DMS79 (cell line): ENCODE results near the gene ZNF446.
A peak's percentile ranks its signal among the peaks of the same experiment; 100 is the strongest.
"Not testable (repeated sequence)": the region's sequence is repeated elsewhere in the genome, so short reads cannot be mapped to it uniquely, and the experiment has no call there.

ENCODE experiments used
- DNase-seq: peaks from one replicate; lab custom pipeline; 2025; lab: John Stamatoyannopoulos, UW

Gene ZNF446

GRCh38 chr19:58475714-58476497, at the start of gene ZNF446:
Gene ZNF446 (plus strand): TSS chr19:58476352. CDS start chr19:58477219, 867 bp downstream.
- DNase-seq: peak; percentile 92

GRCh38 chr19:58428617-58429016, 47.5 kb upstream of the ZNF446 start:
- DNase-seq: no peak

GRCh38 chr19:58429745-58430144, 46.4 kb upstream of the ZNF446 start:
- no peak for DNase-seq

- DNase-seq: no peak
Measured at GRCh38 chr19:58434217-58434616, 41.9 kb upstream of the ZNF446 start.

- DNase-seq: peak; percentile 96
Measured at GRCh38 chr19:58439576-58440554, 36.3 kb upstream of the ZNF446 start, which contains the start of gene ZNF132. Gene ZNF132 (minus strand): TSS chr19:58440153. CDS start chr19:58439821, 332 bp downstream.

GRCh38 chr19:58440556-58440955, 35.6 kb upstream of the ZNF446 start:
- DNase-seq: no peak

- DNase-seq: not testable (repeated sequence)
Measured at GRCh38 chr19:58442986-58443385, 33.2 kb upstream of the ZNF446 start.

- DNase-seq: not testable (repeated sequence)
Measured at GRCh38 chr19:58448860-58449259, 27.3 kb upstream of the ZNF446 start.

- not testable (repeated sequence) for DNase-seq
Measured at GRCh38 chr19:58449980-58450379, 26.2 kb upstream of the ZNF446 start.

GRCh38 chr19:58450856-58451357, 25.2 kb upstream of the ZNF446 start:
- DNase-seq: no peak

- DNase-seq: peak; percentile 94
Measured at GRCh38 chr19:58451358-58452101, 24.6 kb upstream of the ZNF446 start, which contains the start of gene ZNF324B. Gene ZNF324B (plus strand): TSS chr19:58451622. CDS start chr19:58453702, 2,080 bp downstream.

GRCh38 chr19:58453743-58454142, 22.4 kb upstream of the ZNF446 start:
- DNase-seq: no peak

- DNase-seq: no peak
Measured at GRCh38 chr19:58455306-58455705, 20.8 kb upstream of the ZNF446 start.

GRCh38 chr19:58456111-58456510, 20.0 kb upstream of the ZNF446 start:
- no peak for DNase-seq

- DNase-seq: no peak
Measured at GRCh38 chr19:58460039-58460438, 16.1 kb upstream of the ZNF446 start.

GRCh38 chr19:58466089-58466759, 9.9 kb upstream of the ZNF446 start:
- no peak for DNase-seq

- peak; percentile 94 for DNase-seq
Measured at GRCh38 chr19:58466760-58467589, 9.2 kb upstream of the ZNF446 start, which contains the start of gene ZNF324. Gene ZNF324 (plus strand): TSS chr19:58467080. CDS start chr19:58469186, 2,106 bp downstream.

- DNase-seq: no peak
Measured at GRCh38 chr19:58468216-58468839, 7.8 kb upstream of the ZNF446 start.

- no peak for DNase-seq
Measured at GRCh38 chr19:58469241-58470013, 6.7 kb upstream of the ZNF446 start.
